Effector memory CD4-positive, alpha-beta T cell (primary cell): ENCODE results near the gene PDE7B.
A peak's percentile ranks its signal among the peaks of the same experiment; 100 is the strongest.

ENCODE experiments used
- DNase-seq, 3 donors: peaks; one replicate each; pipeline ENCODE4 v3.0.0-alpha.2; 2020
- H3K27ac ChIP-seq: 2 replicates; pipeline ENCODE4 v1.7.0; 2013; ENCODE audit warnings: mild to moderate bottlenecking, low read length, moderate library complexity; ENCODE audit not compliant: insufficient read depth, poor library complexity, severe bottlenecking
- H3K27me3 ChIP-seq: replicated peaks from 2 replicates; pipeline ENCODE4 v1.7.0; 2013; ENCODE audit warnings: mild to moderate bottlenecking, low read length; ENCODE audit not compliant: insufficient read depth, control insufficient read depth, poor library complexity, severe bottlenecking
- H3K36me3 ChIP-seq: 2 replicates; pipeline ENCODE4 v1.7.0; 2013; ENCODE audit warnings: mild to moderate bottlenecking, low read length, moderate library complexity; ENCODE audit not compliant: control insufficient read depth, insufficient read depth
- H3K4me1 ChIP-seq: 2 replicates; pipeline ENCODE4 v1.7.0; 2013; ENCODE audit warnings: low read length, mild to moderate bottlenecking; ENCODE audit not compliant: control insufficient read depth, insufficient read depth, poor library complexity, severe bottlenecking
- H3K4me3 ChIP-seq: 2 replicates; pipeline ENCODE4 v1.7.0; 2013; ENCODE audit warnings: low read length, low read depth, mild to moderate bottlenecking; ENCODE audit not compliant: insufficient read depth, poor library complexity, severe bottlenecking
- H3K9me3 ChIP-seq: 2 replicates; pipeline ENCODE4 v1.7.0; 2013; ENCODE audit warnings: mild to moderate bottlenecking, low read length, moderate library complexity; ENCODE audit not compliant: control insufficient read depth

Gene PDE7B

GRCh38 chr6:135901774-135902524, 50.4 kb downstream of the PDE7B start:
- Histone ChIP-seq H3K4me1 (no peaks in the 10 kb centered on the region), H3K9me3 (no peaks in the 10 kb centered on the region), H3K27me3 (no peaks in the 10 kb centered on the region), H3K27ac (no peak overlapping the region), H3K4me3 (no peak overlapping the region), H3K36me3 (no peaks in the 10 kb centered on the region)
- no peak for DNase-seq

DNA sequence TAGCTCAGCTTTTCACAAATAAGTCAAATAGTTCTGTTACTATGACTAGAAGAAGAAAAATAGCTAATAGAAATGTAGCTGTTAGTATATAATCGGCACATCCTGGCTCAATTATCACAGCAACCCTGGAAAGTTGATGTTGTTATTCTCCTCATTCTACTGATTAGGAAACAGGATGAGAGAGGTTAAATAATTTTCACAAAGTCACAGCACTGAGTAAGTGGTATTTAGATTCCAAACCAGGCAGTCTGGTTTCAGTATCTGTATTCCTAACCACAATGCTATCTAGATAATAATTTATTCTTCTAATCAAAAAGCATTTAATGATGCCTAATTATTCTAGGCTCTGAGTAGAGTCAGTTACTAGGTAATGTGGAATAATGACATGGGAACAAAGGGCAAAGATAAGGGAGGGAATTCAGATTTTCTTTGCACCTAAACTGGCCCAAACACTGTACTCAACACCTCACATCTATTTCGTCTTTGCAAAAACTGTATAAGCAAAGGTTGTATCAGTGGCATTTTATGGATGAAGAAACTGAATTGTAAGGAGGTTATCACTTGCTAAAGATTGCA, 51.3 kb downstream of the PDE7B start:
- Histone ChIP-seq H3K4me3 (no peak overlapping the region), H3K27me3 (no peaks in the 10 kb centered on the region), H3K27ac (no peak overlapping the region), H3K4me1 (no peaks in the 10 kb centered on the region), H3K36me3 (no peaks in the 10 kb centered on the region), H3K9me3 (no peaks in the 10 kb centered on the region)
- no peak for DNase-seq

GRCh38 chr6:135904666-135905065, 53.2 kb downstream of the PDE7B start:
- no peak for DNase-seq
- Histone ChIP-seq H3K9me3 (no peaks in the 10 kb centered on the region), H3K27ac (no peak overlapping the region), H3K36me3 (no peaks in the 10 kb centered on the region), H3K27me3 (no peaks in the 10 kb centered on the region), H3K4me3 (no peak overlapping the region), H3K4me1 (no peaks in the 10 kb centered on the region)

- Histone ChIP-seq H3K4me1 (no peaks in the 10 kb centered on the region), H3K9me3 (no peaks in the 10 kb centered on the region), H3K4me3 (no peak overlapping the region), H3K27me3 (no peaks in the 10 kb centered on the region), H3K27ac (no peak overlapping the region), H3K36me3 (no peaks in the 10 kb centered on the region)
- DNase-seq, result no peak
These were observed 54.3 kb downstream of the PDE7B start for GRCh38 chr6:135905604-135906300.

DNA sequence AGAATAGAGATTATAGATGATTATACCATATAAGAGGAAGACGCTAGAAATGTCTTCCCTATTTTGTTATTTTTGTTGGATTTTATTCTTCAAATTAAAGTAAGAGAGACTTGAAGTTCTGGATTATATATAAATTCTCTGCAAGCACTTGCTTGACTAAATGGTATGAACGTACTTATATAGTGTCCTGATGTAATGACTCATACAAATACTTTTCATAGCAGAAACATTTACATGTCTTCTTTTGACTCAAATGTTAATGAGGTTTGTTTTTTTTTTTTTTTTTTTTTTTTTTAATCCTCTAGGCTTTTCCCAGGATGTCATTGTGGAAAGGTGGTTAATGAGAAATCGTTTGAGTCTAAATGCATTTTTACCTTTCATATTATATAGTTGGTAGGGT, 55.0 kb downstream of the PDE7B start:
- no peak for DNase-seq
- Histone ChIP-seq H3K27me3 (no peaks in the 10 kb centered on the region), H3K4me3 (no peak overlapping the region), H3K9me3 (no peaks in the 10 kb centered on the region), H3K36me3 (no peaks in the 10 kb centered on the region), H3K4me1 (no peaks in the 10 kb centered on the region), H3K27ac (no peak overlapping the region)

DNA sequence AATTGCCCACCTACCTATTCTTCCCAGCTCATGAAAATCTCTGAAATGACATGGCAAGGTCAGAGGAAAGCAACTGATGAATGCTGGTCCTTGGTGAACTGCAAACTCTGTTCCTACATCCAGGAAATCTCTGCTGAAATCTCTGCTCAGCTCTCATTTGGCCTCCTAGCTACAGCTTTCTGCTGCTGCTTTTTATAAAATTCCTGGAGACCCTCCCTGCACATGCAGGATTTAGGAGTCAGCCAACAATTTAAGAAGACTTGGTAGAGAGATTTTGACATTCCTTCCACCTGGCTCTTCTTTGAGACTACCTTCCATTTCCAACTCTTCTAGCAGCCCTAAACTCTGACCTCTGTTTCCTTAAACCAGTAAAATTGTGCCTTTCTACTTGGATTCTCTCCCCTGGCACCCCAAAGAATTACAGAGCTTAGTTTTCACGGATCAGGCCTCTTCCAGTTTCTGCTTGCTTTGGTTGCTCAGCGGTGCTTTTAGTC, 55.5 kb downstream of the PDE7B start:
- Histone ChIP-seq H3K27me3 (no peaks in the 10 kb centered on the region), H3K27ac (no peak overlapping the region), H3K9me3 (no peaks in the 10 kb centered on the region), H3K36me3 (no peaks in the 10 kb centered on the region), H3K4me3 (no peak overlapping the region), H3K4me1 (no peaks in the 10 kb centered on the region)
- no peak for DNase-seq

GRCh38 chr6:135909737-135910387, 58.4 kb downstream of the PDE7B start:
- DNase-seq, result peak; percentile 4 to 42 (median 15)
- no peaks in the 10 kb centered on the region for H3K27me3 ChIP-seq
- no peaks in the 10 kb centered on the region for H3K4me1 ChIP-seq
- H3K27ac ChIP-seq, result no peak overlapping the region
- no peak overlapping the region for H3K4me3 ChIP-seq
- no peaks in the 10 kb centered on the region for H3K36me3 ChIP-seq
- H3K9me3 ChIP-seq, result no peaks in the 10 kb centered on the region

GRCh38 chr6:135910790-135911618, 59.5 kb downstream of the PDE7B start:
- Histone ChIP-seq H3K4me3 (no peak overlapping the region), H3K4me1 (no peaks in the 10 kb centered on the region), H3K36me3 (no peaks in the 10 kb centered on the region), H3K9me3 (no peaks in the 10 kb centered on the region), H3K27me3 (no peaks in the 10 kb centered on the region), H3K27ac (no peak overlapping the region)
- DNase-seq, result no peak

- Histone ChIP-seq H3K27me3 (no peaks in the 10 kb centered on the region), H3K27ac (no peak overlapping the region), H3K9me3 (no peaks in the 10 kb centered on the region), H3K36me3 (no peaks in the 10 kb centered on the region), H3K4me3 (no peak overlapping the region), H3K4me1 (no peaks in the 10 kb centered on the region)
- DNase-seq, result no peak
These were observed 62.3 kb downstream of the PDE7B start for GRCh38 chr6:135913785-135914184.
